ENCODE measurements around the gene PLVAP.
"Not testable (repeated sequence)": the region's sequence is repeated elsewhere in the genome, so short reads cannot be mapped to it uniquely, and the experiment has no call there.

PLVAP gene

GRCh38 chr19:17398902-17399527 lies 21.9 kb upstream of the PLVAP start:
- no peak for DNase-seq (ENCODE audit: low read depth)

- DNase-seq (ENCODE audit: low read depth), result no peak
Observed at GRCh38 chr19:17394891-17395415, 17.8 kb upstream of the PLVAP start.

- no peak for DNase-seq (ENCODE audit: low read depth)
Observed at GRCh38 chr19:17393914-17394313, 16.8 kb upstream of the PLVAP start, which contains the start of gene CCDC194. Gene CCDC194 (minus strand): TSS chr19:17394196. CDS start chr19:17394158, 38 bp downstream.

GRCh38 chr19:17393002-17393401 lies 15.9 kb upstream of the PLVAP start:
- DNase-seq (ENCODE audit: low read depth), result no peak

- DNase-seq (ENCODE audit: low read depth), result no peak
Observed at GRCh38 chr19:17391371-17392151, 14.4 kb upstream of the PLVAP start.

GRCh38 chr19:17390665-17391370 lies 13.7 kb upstream of the PLVAP start:
- DNase-seq (ENCODE audit: low read depth), result no peak

- DNase-seq (ENCODE audit: low read depth), result no peak
Observed at GRCh38 chr19:17389957-17390664, 13.0 kb upstream of the PLVAP start.

GRCh38 chr19:17389288-17389687 lies 12.1 kb upstream of the PLVAP start:
- no peak for DNase-seq (ENCODE audit: low read depth)

- DNase-seq (ENCODE audit: low read depth), result no peak
Observed at GRCh38 chr19:17385878-17386611, 8.9 kb upstream of the PLVAP start.

GRCh38 chr19:17380426-17381138 lies 3.4 kb upstream of the PLVAP start:
- no peak for DNase-seq (ENCODE audit: low read depth)

- no peak for DNase-seq (ENCODE audit: low read depth)
Observed at GRCh38 chr19:17379221-17379631, 2.1 kb upstream of the PLVAP start.

- no peak for DNase-seq (ENCODE audit: low read depth)
Observed at GRCh38 chr19:17378271-17378670, 1.1 kb upstream of the PLVAP start.

- no peak for DNase-seq (ENCODE audit: low read depth)
Observed at GRCh38 chr19:17370026-17370587, 7.0 kb downstream of the PLVAP start.

GRCh38 chr19:17365361-17365760 lies 11.8 kb downstream of the PLVAP start:
- DNase-seq (ENCODE audit: low read depth), result no peak

GRCh38 chr19:17363852-17364605 lies 13.1 kb downstream of the PLVAP start:
- DNase-seq (ENCODE audit: low read depth), result not testable (repeated sequence)

GRCh38 chr19:17359905-17360800 lies 17.0 kb downstream of the PLVAP start:
- DNase-seq (ENCODE audit: low read depth), result no peak

GRCh38 chr19:17358395-17358794 lies 18.7 kb downstream of the PLVAP start:
- DNase-seq (ENCODE audit: low read depth), result no peak

- DNase-seq (ENCODE audit: low read depth), result no peak
Observed at GRCh38 chr19:17357724-17358123, 19.4 kb downstream of the PLVAP start.
